HCT116 (cell line): Measurements from ENCODE around the gene APLN. TPM values are rescaled to one million over a fixed set of nuclear protein-coding genes. Genes with fewer than 3 reads are reported as not detected.
A peak's percentile ranks its signal among the peaks of the same experiment; 100 is the strongest.

Experiments
- ATAC-seq: fragments of 200-7000 bp; cut with Tn5 transposase; 2 replicates; pipeline ENCODE4 v1.9.1; 2020; ENCODE audit warnings: mild to moderate bottlenecking, moderate library complexity
- BruUV-seq: library from RNA; stranded (reverse); fragments of 400-500 nt; replicated peaks from 2 replicates; lab custom pipeline; 2021; lab: Mats Ljungman, UMichigan
- CTCF ChIA-PET: fragments of 300-600 bp; sonication (Branson Sonifier 250); formaldehyde crosslinking; loops from one replicate; lab custom pipeline; 2021; ENCODE audit warnings: antibody characterized with exemption; lab: Charles Lee
- POLR2A ChIA-PET: fragments of 300-600, 350-600 bp; sonication (Branson Sonifier 250); formaldehyde crosslinking; loops from one replicate; lab custom pipeline; 2021; ENCODE audit warnings: antibody characterized with exemption; lab: Charles Lee
- RAD21 ChIA-PET, 2 experiments: fragments of 300-600 bp; sonication (Branson Sonifier 250); formaldehyde crosslinking; loops; one replicate each; lab custom pipeline; 2023; ENCODE audit warnings: low total read pairs in 2 of 2; ENCODE audit not compliant: uncharacterized antibody in 2 of 2, unreplicated experiment in 2 of 2, low non-redundant PET in 1 of 2; lab: Charles Lee
- DNase-seq: peaks from one replicate; pipeline ENCODE4 v3.0.0-alpha.2; 2010; ENCODE audit warnings: low read depth, low spot score
- H2AFZ ChIP-seq: fragments of 200-600 bp; shearing (Covaris generic), sonication (generic); 2 replicates; pipeline ENCODE4 v1.6.1; 2017; ENCODE audit warnings: low read depth, mixed run types, mixed read lengths, antibody characterized with exemption, low read length; ENCODE audit not compliant: poor library complexity, severe bottlenecking
- H3K27ac ChIP-seq: 2 replicates; pipeline ENCODE4 v1.5.1; 2012; ENCODE audit warnings: low read depth, low read length
- H3K27me3 ChIP-seq: fragments of 200-600 bp; sonication (generic); 2 replicates; pipeline ENCODE4 v1.6.1; 2016; ENCODE audit warnings: mixed run types, low read length, mixed read lengths; ENCODE audit not compliant: insufficient read depth
- H3K36me3 ChIP-seq, 2 experiments: fragments of 200-500 bp in 1 of 2; fragments of 200-600 bp in 1 of 2; sonication (Bioruptor generic) in 1 of 2; sonication (generic) in 1 of 2; 2 replicates each; pipeline versions ENCODE4 v1.5.1 to v1.6.1; 2014 to 2016; ENCODE audit warnings: low read length in 2 of 2, inconsistent platforms in 1 of 2, mixed read lengths in 1 of 2, mixed run types in 1 of 2; ENCODE audit not compliant: insufficient read depth in 2 of 2, control insufficient read depth in 1 of 2
- H3K4me1 ChIP-seq, 2 experiments: fragments of 200-600 bp in 1 of 2; sonication (generic) in 1 of 2; 2 replicates each; pipeline versions ENCODE4 v1.5.1 to v1.6.1; 2012 to 2017; ENCODE audit warnings: low read length in 2 of 2, inconsistent platforms in 1 of 2, mild to moderate bottlenecking in 1 of 2, mixed read lengths in 1 of 2, mixed run types in 1 of 2, moderate library complexity in 1 of 2; ENCODE audit not compliant: insufficient read depth in 2 of 2, control insufficient read depth in 1 of 2
- H3K4me2 ChIP-seq: fragments of 200-600 bp; sonication (generic); 2 replicates; pipeline ENCODE4 v1.6.1; 2017; ENCODE audit warnings: mixed run types, low read length, mixed read lengths
- H3K4me3 ChIP-seq, 2 experiments: fragments of 200-600 bp in 1 of 2; sonication (generic) in 1 of 2; replicated peaks in 1 of 2; 2 replicates each; pipeline ENCODE4 v1.5.1; 2011 to 2016; ENCODE audit warnings: low read length in 2 of 2, control low read depth in 1 of 2, low read depth in 1 of 2, mild to moderate bottlenecking in 1 of 2, mixed read lengths in 1 of 2, mixed run types in 1 of 2
- H3K79me2 ChIP-seq: fragments of 200-600 bp; sonication (generic); 2 replicates; pipeline ENCODE4 v1.6.1; 2017; ENCODE audit warnings: mild to moderate bottlenecking, mixed run types, low read length, moderate library complexity, mixed read lengths; ENCODE audit not compliant: insufficient read depth
- H3K9ac ChIP-seq: fragments of 200-600 bp; sonication (generic); 2 replicates; pipeline ENCODE4 v1.6.1; 2016; ENCODE audit warnings: low read length, mixed read lengths
- H3K9me2 ChIP-seq: fragments of 200-600 bp; sonication (generic), shearing (Covaris generic); 2 replicates; pipeline ENCODE4 v1.6.1; 2017; ENCODE audit warnings: mixed run types, mild to moderate bottlenecking, moderate library complexity; ENCODE audit not compliant: insufficient read depth
- H3K9me3 ChIP-seq, 2 experiments: fragments of 200-500 bp in 1 of 2; fragments of 200-600 bp in 1 of 2; sonication (Bioruptor generic) in 1 of 2; sonication (generic) in 1 of 2; 2 replicates each; pipeline ENCODE4 v1.6.1; 2014 to 2017; ENCODE audit warnings: low read length in 2 of 2, mixed read lengths in 2 of 2, inconsistent platforms in 1 of 2, low read depth in 1 of 2, mild to moderate bottlenecking in 1 of 2, mixed run types in 1 of 2, moderate library complexity in 1 of 2; ENCODE audit not compliant: control insufficient read depth in 1 of 2, insufficient read depth in 1 of 2
- H4K20me1 ChIP-seq: fragments of 200-600 bp; sonication (generic), shearing (Covaris generic); 2 replicates; pipeline ENCODE4 v1.6.1; 2017; ENCODE audit warnings: mixed run types, mild to moderate bottlenecking, moderate library complexity; ENCODE audit not compliant: insufficient read depth
- CBX3 ChIP-seq: IDR thresholded peaks from 2 replicates; pipeline ENCODE4 v1.6.1; 2012; ENCODE audit warnings: low read depth
- CTCF ChIP-seq, 3 experiments: fragments of 200-600 bp in 1 of 3; sonication (generic) in 1 of 3; IDR thresholded peaks in 2 of 3; conservative IDR thresholded peaks in 1 of 3; 2 replicates each; pipeline ENCODE4 v1.5.1; 2012 to 2017; ENCODE audit warnings: low read depth in 2 of 3, low read length in 2 of 3, antibody characterized with exemption in 1 of 3, borderline replicate concordance in 1 of 3, control low read depth in 1 of 3, mild to moderate bottlenecking in 1 of 3, mixed read lengths in 1 of 3, mixed run types in 1 of 3, moderate library complexity in 1 of 3; ENCODE audit not compliant: insufficient read depth in 1 of 3
- ELF1 ChIP-seq: IDR thresholded peaks from 2 replicates; pipeline ENCODE4 v1.6.1; 2012; ENCODE audit warnings: low read depth, borderline replicate concordance
- EZH2 ChIP-seq: fragments of 200-600 bp; sonication (generic); IDR thresholded peaks from 2 replicates; pipeline ENCODE4 v1.6.1; 2017; ENCODE audit warnings: antibody characterized with exemption, mixed run types
- EZH2phosphoT487 ChIP-seq: fragments of 200-600 bp; IDR thresholded peaks from 2 replicates; pipeline ENCODE4 v1.6.1; 2018; ENCODE audit warnings: antibody characterized with exemption, borderline replicate concordance
- JUND ChIP-seq: IDR thresholded peaks from 2 replicates; pipeline ENCODE4 v1.6.1; 2012
- MAX ChIP-seq: IDR thresholded peaks from 2 replicates; pipeline ENCODE4 v1.6.1; 2012
- POLR2A ChIP-seq: IDR thresholded peaks from 2 replicates; pipeline ENCODE4 v1.7.0; 2011; ENCODE audit warnings: borderline replicate concordance; ENCODE audit not compliant: insufficient read depth, insufficient read length; ENCODE audit errors: extremely low read depth
- SIN3A ChIP-seq: IDR thresholded peaks from 2 replicates; pipeline ENCODE4 v1.6.1; 2012; ENCODE audit warnings: low read depth
- SP1 ChIP-seq: IDR thresholded peaks from 2 replicates; pipeline ENCODE4 v1.6.1; 2012; ENCODE audit warnings: low read depth
- SRF ChIP-seq: IDR thresholded peaks from 2 replicates; pipeline ENCODE4 v1.6.1; 2012; ENCODE audit warnings: low read depth
- intact Hi-C: fragments of 100-400 bp; cut with micrococcal nuclease; formaldehyde crosslinking; loops from 2 replicates; pipeline ENCODE4 v1.10.0; 2022
- total RNA-seq: library from RNA; stranded (reverse); gene quantifications from one replicate; pipeline ENCODE4 v1.2.1, GENCODE V29; 2021; ENCODE audit not compliant: unreplicated experiment

Gene APLN
- total RNA-seq, 1 experiment from 2014 or later = 0.22 TPM

GRCh38 chrX:129678614-129679195, 23.9 kb upstream of the APLN start:
- DNase-seq (no peak), ATAC-seq (no peak)
- H2AFZ ChIP-seq = no peak overlapping the region
- H3K9me2 ChIP-seq = no peaks in the 10 kb centered on the region
- POLR2A ChIA-PET = no interaction called here
- no TSS peak for BruUV-seq
- no peaks in the 10 kb centered on the region for H3K9me3 ChIP-seq
- no peaks in the 10 kb centered on the region for H3K4me1 ChIP-seq
- CTCF ChIA-PET = interaction anchor here (0.7 kb wide), 1 partner anchor 9 kb away, joined by 3 read pairs; no protein-coding TSS in a partner anchor
- H3K27me3 ChIP-seq = no peaks in the 10 kb centered on the region
- no peak for TF ChIP-seq MAX
- RAD21 ChIA-PET = no interaction called here
- H3K4me2 ChIP-seq = no peak overlapping the region
- no peaks in the 10 kb centered on the region for H4K20me1 ChIP-seq
- H3K79me2 ChIP-seq = no peaks in the 10 kb centered on the region
- no peaks in the 10 kb centered on the region for H3K36me3 ChIP-seq
- intact Hi-C loops = no loop called here
- no peak overlapping the region for H3K9ac ChIP-seq
- H3K27ac ChIP-seq = no peak overlapping the region
- H3K4me3 ChIP-seq = no peak overlapping the region

- DNase-seq = no peak
- no peak overlapping the region for H3K4me3 ChIP-seq
- peak overlapping the region; percentile 69; the same call in 1 of the 2 replicates for H3K4me2 ChIP-seq
- H3K27me3 ChIP-seq = no peaks in the 10 kb centered on the region
- H3K9me3 ChIP-seq = no peaks in the 10 kb centered on the region
- ChIA-PET POLR2A (no interaction called here), RAD21 (no interaction called here), CTCF (no interaction called here)
- H3K9ac ChIP-seq = no peak overlapping the region
- no peak overlapping the region for H3K27ac ChIP-seq
- H3K4me1 ChIP-seq = peaks cover 5 to 21% of the 10 kb centered on the region in 2 experiments; a peak in 3 of 4 replicates
- TF ChIP-seq SP1 = no peak
- no peak for TF ChIP-seq SIN3A
- TF ChIP-seq JUND = no peak
- no peak for TF ChIP-seq POLR2A
- no peak for TF ChIP-seq ELF1
- TF ChIP-seq EZH2 = no peak
- no peak for TF ChIP-seq CBX3
- TF ChIP-seq CTCF (IDR thresholded peaks at IDR 0.05 in 2 of 3, conservative IDR thresholded peaks at IDR 0.05 in 1 of 3; ENCODE audit: borderline replicate concordance in 1 of 3, insufficient read depth in 1 of 3, low read depth in 2 of 3, low read length in 2 of 3) = no peak
- no peak for TF ChIP-seq SRF
- TF ChIP-seq EZH2phosphoT487 = no peak
- no peaks in the 10 kb centered on the region for H3K79me2 ChIP-seq
- ATAC-seq = no peak
- H3K36me3 ChIP-seq = no peaks in the 10 kb centered on the region
- no peaks in the 10 kb centered on the region for H3K9me2 ChIP-seq
- intact Hi-C loops = no loop called here
- H4K20me1 ChIP-seq = no peaks in the 10 kb centered on the region
- H2AFZ ChIP-seq = peak overlapping the region; percentile 74
- no TSS peak for BruUV-seq
These were observed 12.7 kb upstream of the APLN start for GRCh38 chrX:129667412-129667811.
